ENCODE measurements around the gene CLDN10. TPM values are rescaled to one million over a fixed set of nuclear protein-coding genes. Genes with fewer than 3 reads are reported as not detected.

Gene CLDN10
- total and polyA plus RNA-seq, 9 donors = 4.9 to 10.1 (median 7.1) TPM

- no peaks in the 10 kb centered on the region for H3K27me3 ChIP-seq (ENCODE audit: control insufficient read depth, insufficient read depth, low read length)
- no peak overlapping the region for H3K27ac ChIP-seq (ENCODE audit: low read length)
- H3K36me3 ChIP-seq (ENCODE audit: control insufficient read depth, insufficient read depth, low read length) = peaks cover 33% of the 10 kb centered on the region
- no peak overlapping the region for H3K4me3 ChIP-seq (ENCODE audit: low read length)
- no peak for DNase-seq
- no CpG with 5 or more reads among the region's 3 CpGs for WGBS (ENCODE audit: insufficient coverage)
- no peaks in the 10 kb centered on the region for H3K4me1 ChIP-seq (ENCODE audit: control insufficient read depth, insufficient read depth, low read length)
- H3K9me3 ChIP-seq (replicated peaks; ENCODE audit: control insufficient read depth, low read depth, low read length) = no peaks in the 10 kb centered on the region
Observed at GRCh38 chr13:95588134-95588533, 35.6 kb downstream of the CLDN10 start.

GRCh38 chr13:95588721-95589120 lies 36.2 kb downstream of the CLDN10 start:
- peaks cover 33% of the 10 kb centered on the region for H3K36me3 ChIP-seq (ENCODE audit: control insufficient read depth, insufficient read depth, low read length)
- H3K4me1 ChIP-seq (ENCODE audit: control insufficient read depth, insufficient read depth, low read length) = no peaks in the 10 kb centered on the region
- DNase-seq = no peak
- no peaks in the 10 kb centered on the region for H3K27me3 ChIP-seq (ENCODE audit: control insufficient read depth, insufficient read depth, low read length)
- H3K4me3 ChIP-seq (ENCODE audit: low read length) = no peak overlapping the region
- H3K27ac ChIP-seq (ENCODE audit: low read length) = no peak overlapping the region
- WGBS (ENCODE audit: insufficient coverage) = no CpG with 5 or more reads among the region's 2 CpGs
- no peaks in the 10 kb centered on the region for H3K9me3 ChIP-seq (replicated peaks; ENCODE audit: control insufficient read depth, low read depth, low read length)

- no peaks in the 10 kb centered on the region for H3K9me3 ChIP-seq (replicated peaks; ENCODE audit: control insufficient read depth, low read depth, low read length)
- no peaks in the 10 kb centered on the region for H3K27me3 ChIP-seq (ENCODE audit: control insufficient read depth, insufficient read depth, low read length)
- H3K27ac ChIP-seq (ENCODE audit: low read length) = no peak overlapping the region
- no peak for DNase-seq
- no peaks in the 10 kb centered on the region for H3K4me1 ChIP-seq (ENCODE audit: control insufficient read depth, insufficient read depth, low read length)
- peaks cover 17% of the 10 kb centered on the region for H3K36me3 ChIP-seq (ENCODE audit: control insufficient read depth, insufficient read depth, low read length)
- no peak overlapping the region for H3K4me3 ChIP-seq (ENCODE audit: low read length)
- WGBS (ENCODE audit: insufficient coverage) = no CpG with 5 or more reads among the region's 1 CpG
Observed at GRCh38 chr13:95593462-95593861, 40.9 kb downstream of the CLDN10 start.

- WGBS (ENCODE audit: insufficient coverage) = 33% methylated on average over 1 of the region's 1 CpG
- peaks cover under 1% of the 10 kb centered on the region for H3K4me1 ChIP-seq (ENCODE audit: control insufficient read depth, insufficient read depth, low read length)
- H3K9me3 ChIP-seq (replicated peaks; ENCODE audit: control insufficient read depth, low read depth, low read length) = no peaks in the 10 kb centered on the region
- DNase-seq = no peak
- no peaks in the 10 kb centered on the region for H3K27me3 ChIP-seq (ENCODE audit: control insufficient read depth, insufficient read depth, low read length)
- no peak overlapping the region for H3K27ac ChIP-seq (ENCODE audit: low read length)
- H3K36me3 ChIP-seq (ENCODE audit: control insufficient read depth, insufficient read depth, low read length) = peaks cover 12% of the 10 kb centered on the region
- no peak overlapping the region for H3K4me3 ChIP-seq (ENCODE audit: low read length)
Observed at GRCh38 chr13:95596701-95597100, 44.2 kb downstream of the CLDN10 start.

- Histone ChIP-seq H3K27ac (ENCODE audit: low read length) (no peak overlapping the region), H3K27me3 (ENCODE audit: control insufficient read depth, insufficient read depth, low read length) (no peaks in the 10 kb centered on the region), H3K36me3 (ENCODE audit: control insufficient read depth, insufficient read depth, low read length) (peaks cover 32% of the 10 kb centered on the region), H3K9me3 (replicated peaks; ENCODE audit: control insufficient read depth, low read depth, low read length) (no peaks in the 10 kb centered on the region), H3K4me1 (ENCODE audit: control insufficient read depth, insufficient read depth, low read length) (peaks cover 5% of the 10 kb centered on the region), H3K4me3 (ENCODE audit: low read length) (no peak overlapping the region)
- DNase-seq = no peak
- WGBS (ENCODE audit: insufficient coverage) = 68% methylated on average over 2 of the region's 2 CpGs
Observed at GRCh38 chr13:95601216-95601615, 48.7 kb downstream of the CLDN10 start.

GRCh38 chr13:95601906-95602305 lies 49.4 kb downstream of the CLDN10 start:
- H3K4me1 ChIP-seq (ENCODE audit: control insufficient read depth, insufficient read depth, low read length) = peaks cover 5% of the 10 kb centered on the region
- H3K27me3 ChIP-seq (ENCODE audit: control insufficient read depth, insufficient read depth, low read length) = no peaks in the 10 kb centered on the region
- no peak overlapping the region for H3K27ac ChIP-seq (ENCODE audit: low read length)
- no peak for DNase-seq
- WGBS (ENCODE audit: insufficient coverage) = 92% methylated on average over 6 of the region's 6 CpGs
- H3K9me3 ChIP-seq (replicated peaks; ENCODE audit: control insufficient read depth, low read depth, low read length) = no peaks in the 10 kb centered on the region
- H3K36me3 ChIP-seq (ENCODE audit: control insufficient read depth, insufficient read depth, low read length) = peaks cover 32% of the 10 kb centered on the region
- H3K4me3 ChIP-seq (ENCODE audit: low read length) = no peak overlapping the region

- no peaks in the 10 kb centered on the region for H3K9me3 ChIP-seq (replicated peaks; ENCODE audit: control insufficient read depth, low read depth, low read length)
- no peaks in the 10 kb centered on the region for H3K27me3 ChIP-seq (ENCODE audit: control insufficient read depth, insufficient read depth, low read length)
- no peak overlapping the region for H3K4me3 ChIP-seq (ENCODE audit: low read length)
- DNase-seq = peak; percentile 11
- H3K4me1 ChIP-seq (ENCODE audit: control insufficient read depth, insufficient read depth, low read length) = peaks cover 7% of the 10 kb centered on the region
- no peak overlapping the region for H3K27ac ChIP-seq (ENCODE audit: low read length)
- WGBS (ENCODE audit: insufficient coverage) = 86% methylated on average over 7 of the region's 12 CpGs
- H3K36me3 ChIP-seq (ENCODE audit: control insufficient read depth, insufficient read depth, low read length) = peaks cover 32% of the 10 kb centered on the region
Observed at GRCh38 chr13:95603887-95604555, 51.5 kb downstream of the CLDN10 start.

GRCh38 chr13:95604556-95604915 lies 52.0 kb downstream of the CLDN10 start:
- H3K4me1 ChIP-seq (ENCODE audit: control insufficient read depth, insufficient read depth, low read length) = peaks cover 7% of the 10 kb centered on the region
- H3K27me3 ChIP-seq (ENCODE audit: control insufficient read depth, insufficient read depth, low read length) = no peaks in the 10 kb centered on the region
- no peak overlapping the region for H3K4me3 ChIP-seq (ENCODE audit: low read length)
- DNase-seq = no peak
- H3K27ac ChIP-seq (ENCODE audit: low read length) = no peak overlapping the region
- WGBS (ENCODE audit: insufficient coverage) = no CpG with 5 or more reads among the region's 3 CpGs
- H3K9me3 ChIP-seq (replicated peaks; ENCODE audit: control insufficient read depth, low read depth, low read length) = no peaks in the 10 kb centered on the region
- peaks cover 32% of the 10 kb centered on the region for H3K36me3 ChIP-seq (ENCODE audit: control insufficient read depth, insufficient read depth, low read length)

- DNase-seq = no peak
- no peak overlapping the region for H3K4me3 ChIP-seq (ENCODE audit: low read length)
- H3K36me3 ChIP-seq (ENCODE audit: control insufficient read depth, insufficient read depth, low read length) = peaks cover 25% of the 10 kb centered on the region
- H3K27me3 ChIP-seq (ENCODE audit: control insufficient read depth, insufficient read depth, low read length) = no peaks in the 10 kb centered on the region
- no peak overlapping the region for H3K27ac ChIP-seq (ENCODE audit: low read length)
- no CpG with 5 or more reads among the region's 3 CpGs for WGBS (ENCODE audit: insufficient coverage)
- no peaks in the 10 kb centered on the region for H3K9me3 ChIP-seq (replicated peaks; ENCODE audit: control insufficient read depth, low read depth, low read length)
- H3K4me1 ChIP-seq (ENCODE audit: control insufficient read depth, insufficient read depth, low read length) = peaks cover 7% of the 10 kb centered on the region
Observed at GRCh38 chr13:95605448-95606125, 53.1 kb downstream of the CLDN10 start.

- H3K27ac ChIP-seq (ENCODE audit: low read length) = no peak overlapping the region
Observed at GRCh38 chr13:95607366-95607765, 54.8 kb downstream of the CLDN10 start.

More at GRCh38 chr13:95607366-95607765, 54.8 kb downstream of the CLDN10 start:
- Histone ChIP-seq H3K4me1 (ENCODE audit: control insufficient read depth, insufficient read depth, low read length) (peaks cover 2% of the 10 kb centered on the region), H3K9me3 (replicated peaks; ENCODE audit: control insufficient read depth, low read depth, low read length) (no peaks in the 10 kb centered on the region), H3K27me3 (ENCODE audit: control insufficient read depth, insufficient read depth, low read length) (no peaks in the 10 kb centered on the region), H3K36me3 (ENCODE audit: control insufficient read depth, insufficient read depth, low read length) (peaks cover 23% of the 10 kb centered on the region), H3K4me3 (ENCODE audit: low read length) (no peak overlapping the region)
- no CpG with 5 or more reads among the region's 1 CpG for WGBS (ENCODE audit: insufficient coverage)
- DNase-seq = no peak

Measured in muscle of leg (tissue), 11 donors.